NCI-H82 (cell line): ENCODE data around the gene AKT1S1.

Experiments
- DNase-seq: peaks from one replicate; lab custom pipeline; 2025; lab: John Stamatoyannopoulos, UW

AKT1S1 gene

DNA sequence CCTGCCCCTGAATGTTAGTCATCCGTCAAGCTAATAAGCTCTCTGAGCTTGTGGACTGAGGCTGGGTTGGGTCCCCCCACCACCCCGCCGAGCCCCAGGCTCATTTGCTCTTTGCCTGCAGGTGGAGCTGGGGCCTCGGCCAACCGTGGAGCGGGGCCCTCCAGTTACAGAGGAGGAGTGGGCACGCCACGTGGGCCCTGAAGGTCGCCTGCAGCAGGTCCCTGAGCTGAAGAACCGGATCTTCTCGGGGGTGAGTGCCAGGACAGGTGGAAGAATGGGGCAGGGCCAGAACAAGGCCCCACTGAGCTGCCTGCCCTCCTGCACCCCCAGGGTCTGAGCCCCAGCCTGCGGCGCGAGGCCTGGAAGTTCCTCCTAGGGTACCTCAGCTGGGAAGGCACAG lies 5.5 kb upstream of the AKT1S1 start:
- DNase-seq, result no peak

DNA sequence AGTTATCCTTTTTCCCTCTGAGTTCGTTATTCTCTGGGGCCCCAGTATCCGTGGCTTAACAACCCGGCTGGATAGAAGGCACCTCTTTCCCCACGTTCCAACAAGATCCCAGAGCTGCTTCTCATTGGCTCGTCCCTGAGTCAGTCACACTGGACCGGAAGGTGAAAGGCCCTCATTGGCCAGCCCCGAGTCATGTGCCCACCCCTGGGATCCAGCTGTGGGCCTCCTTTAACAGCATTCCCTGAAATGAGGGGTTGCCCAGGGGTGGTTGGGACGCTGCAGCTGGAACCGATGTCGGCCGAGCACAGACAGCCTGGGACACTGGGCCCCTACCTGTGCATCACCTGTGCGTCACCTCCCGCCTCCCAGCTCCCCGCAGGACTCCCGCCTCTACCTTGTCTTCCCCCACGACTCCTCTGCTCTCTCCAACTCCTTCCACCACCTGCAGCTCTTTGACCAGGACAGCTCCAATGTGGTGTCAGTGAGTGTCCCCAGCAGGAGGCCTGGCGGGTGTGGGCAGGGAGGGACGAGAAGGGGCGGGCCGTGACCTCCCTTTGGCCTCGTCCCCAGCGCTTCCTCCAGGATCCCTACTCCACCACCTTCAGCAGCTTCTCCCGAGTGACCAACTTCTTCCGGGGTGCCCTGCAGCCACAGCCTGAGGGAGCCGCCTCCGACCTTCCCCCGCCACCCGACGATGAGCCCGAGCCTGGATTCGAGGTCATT lies 4.7 kb upstream of the AKT1S1 start:
- DNase-seq, result no peak

DNA sequence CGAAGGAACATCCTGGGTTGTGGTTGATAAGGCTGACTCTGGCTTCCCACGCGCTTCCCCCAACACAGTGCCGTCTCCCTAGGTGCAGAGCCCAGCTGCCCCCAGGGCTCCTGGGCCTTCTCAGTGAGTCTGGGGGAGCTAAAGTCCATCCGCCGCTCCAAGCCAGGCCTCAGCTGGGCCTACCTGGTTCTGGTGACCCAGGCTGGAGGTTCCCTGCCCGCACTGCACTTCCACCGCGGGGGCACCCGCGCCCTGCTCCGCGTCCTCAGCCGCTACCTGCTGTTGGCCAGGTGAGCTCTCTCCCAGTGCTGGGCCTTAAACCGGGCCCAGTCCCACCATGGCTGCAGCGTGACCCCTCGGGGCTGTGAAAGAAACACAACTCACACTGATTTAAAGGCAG lies 4.0 kb upstream of the AKT1S1 start:
- DNase-seq, result no peak

DNA sequence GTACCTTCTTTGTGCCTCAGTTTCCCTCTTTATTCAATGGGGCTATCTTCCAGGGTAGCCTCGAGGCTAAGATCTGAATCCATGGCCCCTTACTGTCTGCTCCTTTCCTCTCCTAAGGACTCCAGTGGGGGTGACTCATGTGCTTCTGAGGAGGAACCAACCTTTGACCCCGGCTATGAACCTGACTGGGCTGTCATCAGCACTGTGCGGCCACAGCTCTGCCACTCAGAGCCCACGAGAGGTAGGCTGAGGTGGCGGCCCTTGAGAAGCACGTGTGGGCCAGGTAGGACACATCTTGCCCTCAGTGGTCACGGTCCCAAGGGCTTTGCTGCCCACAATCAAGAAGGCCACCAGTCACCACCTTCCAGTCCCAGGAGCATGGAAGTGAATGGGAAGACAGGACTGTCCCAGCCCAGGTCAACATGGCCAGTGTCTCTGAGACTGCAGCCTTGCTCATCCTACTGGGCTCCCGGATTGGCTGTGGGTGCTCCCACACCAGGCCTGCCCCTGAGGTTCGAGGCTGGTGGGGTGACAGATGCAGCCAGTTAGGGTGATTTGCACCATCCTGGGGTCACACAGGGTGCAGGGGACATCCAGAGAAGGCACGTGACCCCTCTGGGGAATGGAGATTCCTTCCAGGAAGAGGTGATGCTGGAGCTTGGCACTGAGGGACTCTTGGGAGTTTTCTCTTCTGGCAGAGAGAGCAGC lies 3.2 kb upstream of the AKT1S1 start:
- no peak for DNase-seq

DNA sequence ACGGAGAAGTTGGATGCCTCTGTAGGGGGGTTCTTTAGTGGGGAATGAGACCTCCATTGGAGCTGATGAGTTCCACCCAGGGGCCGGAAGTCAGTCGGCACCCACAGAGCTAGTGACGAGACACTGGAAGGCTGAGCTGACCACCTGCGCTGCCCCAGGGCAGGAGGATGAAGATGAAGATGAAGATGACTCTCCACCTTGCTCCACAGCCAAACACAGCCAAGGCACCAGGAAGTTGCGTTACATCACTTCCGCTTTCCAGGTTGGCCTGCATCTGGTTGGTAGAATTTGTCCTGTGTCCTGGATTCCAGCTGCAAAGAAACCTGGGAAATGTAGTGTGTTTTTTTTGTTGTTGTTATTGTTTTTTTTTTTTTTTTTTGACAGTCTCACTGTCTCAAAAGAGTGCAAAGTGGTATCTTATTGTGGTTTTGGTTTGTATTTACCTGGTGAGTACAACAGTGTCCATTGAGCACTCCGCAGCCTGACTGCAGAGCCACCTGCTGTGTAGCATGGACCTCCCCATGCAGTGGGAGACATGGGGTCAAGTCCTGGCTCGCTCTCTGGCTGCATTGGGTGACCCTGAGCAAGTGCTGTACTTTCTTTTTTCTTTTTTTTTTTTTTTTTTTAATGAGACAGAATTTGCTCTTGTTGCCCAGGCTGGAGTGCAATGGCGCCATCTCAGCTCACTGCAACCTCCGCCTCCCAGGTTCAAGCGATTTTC lies 2.2 kb upstream of the AKT1S1 start:
- DNase-seq, result no peak

DNA sequence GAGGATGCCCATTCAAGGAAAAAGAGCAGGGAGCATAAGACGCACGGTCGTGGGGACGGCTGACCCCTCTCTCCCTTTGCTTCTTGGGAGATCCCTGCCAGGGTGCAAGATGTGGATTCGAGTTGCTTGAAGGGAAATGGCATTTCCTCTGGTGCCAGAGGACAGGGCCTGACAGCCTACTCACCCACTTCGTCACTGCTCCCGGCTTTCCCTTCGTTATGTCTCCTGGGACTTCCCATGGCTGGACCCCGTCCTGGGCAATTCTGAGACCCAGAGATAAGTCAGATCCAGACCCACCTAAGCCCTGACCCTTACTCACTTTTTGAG lies 1.6 kb upstream of the AKT1S1 start:
- DNase-seq, result no peak

DNA sequence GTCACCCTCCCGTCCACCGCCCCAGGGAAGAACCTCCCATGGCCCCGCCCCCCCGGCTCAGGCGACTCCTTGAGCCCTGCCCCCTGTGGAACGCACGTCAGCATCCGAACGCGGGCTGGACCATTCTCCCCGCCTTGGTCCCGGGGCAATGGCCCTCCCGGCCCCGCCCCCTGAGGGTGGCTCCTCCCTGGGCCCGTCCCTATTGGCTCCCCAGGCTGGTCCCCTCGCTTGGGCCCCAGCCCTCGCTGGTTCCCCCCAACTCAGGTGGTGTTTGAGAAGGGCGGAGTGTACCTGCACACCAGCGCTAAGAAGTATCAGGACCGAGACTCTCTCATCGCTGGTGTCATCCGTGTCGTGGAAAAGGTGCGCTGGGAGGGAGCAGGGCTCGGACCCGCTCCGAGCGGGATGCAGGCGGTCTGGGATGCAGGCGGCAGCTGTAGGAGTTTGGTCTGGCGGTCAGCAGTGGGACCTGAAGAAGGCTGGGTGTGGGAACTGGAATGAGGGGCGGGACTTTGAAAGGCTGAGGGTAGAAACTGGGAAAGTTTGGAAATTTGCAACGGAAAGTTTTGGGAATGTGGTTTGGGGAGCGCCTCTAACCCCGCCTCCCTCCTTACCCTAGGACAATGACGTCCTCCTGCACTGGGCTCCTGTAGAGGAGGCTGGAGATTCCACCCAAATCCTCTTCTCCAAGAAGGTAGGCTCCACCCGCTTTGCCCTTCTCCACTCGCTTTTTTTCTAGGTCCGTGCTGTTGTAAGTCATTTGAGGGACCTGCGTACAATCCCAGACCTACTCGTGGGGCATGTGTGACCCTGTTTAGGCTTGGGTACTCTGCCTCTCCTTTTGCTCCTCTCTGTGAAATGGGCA lies 956 bp upstream of the AKT1S1 start:
- DNase-seq, result peak; percentile 98

DNA sequence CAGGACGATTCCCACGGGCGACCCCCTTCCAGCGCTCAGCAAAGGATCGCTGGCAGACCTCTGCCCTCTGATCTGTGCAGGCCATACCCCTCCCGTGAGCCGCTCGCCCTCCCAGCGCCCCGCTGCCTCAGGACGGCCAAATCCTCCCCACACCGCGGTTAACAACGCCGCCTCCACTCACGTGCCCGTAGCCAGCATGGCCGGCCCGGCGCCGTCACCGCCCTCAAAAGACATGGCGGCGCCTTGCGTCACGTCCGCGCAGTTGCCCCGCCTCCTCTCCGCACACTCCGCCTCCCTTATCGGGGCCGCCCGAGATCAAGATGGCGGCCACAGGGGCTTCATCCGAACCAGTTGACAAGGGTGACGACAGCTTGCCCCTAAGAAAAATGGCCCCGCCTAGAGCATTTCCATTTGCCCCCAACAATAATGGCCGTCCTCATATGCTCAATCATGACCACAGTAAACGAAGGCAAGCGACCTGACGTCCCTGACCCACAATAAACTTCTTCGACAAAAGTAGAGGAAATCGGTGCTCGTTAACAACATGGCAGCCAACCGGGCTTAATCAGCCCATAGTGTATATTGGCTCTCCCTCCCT lies 634 bp downstream of the AKT1S1 start:
- peak; percentile 99 for DNase-seq

DNA sequence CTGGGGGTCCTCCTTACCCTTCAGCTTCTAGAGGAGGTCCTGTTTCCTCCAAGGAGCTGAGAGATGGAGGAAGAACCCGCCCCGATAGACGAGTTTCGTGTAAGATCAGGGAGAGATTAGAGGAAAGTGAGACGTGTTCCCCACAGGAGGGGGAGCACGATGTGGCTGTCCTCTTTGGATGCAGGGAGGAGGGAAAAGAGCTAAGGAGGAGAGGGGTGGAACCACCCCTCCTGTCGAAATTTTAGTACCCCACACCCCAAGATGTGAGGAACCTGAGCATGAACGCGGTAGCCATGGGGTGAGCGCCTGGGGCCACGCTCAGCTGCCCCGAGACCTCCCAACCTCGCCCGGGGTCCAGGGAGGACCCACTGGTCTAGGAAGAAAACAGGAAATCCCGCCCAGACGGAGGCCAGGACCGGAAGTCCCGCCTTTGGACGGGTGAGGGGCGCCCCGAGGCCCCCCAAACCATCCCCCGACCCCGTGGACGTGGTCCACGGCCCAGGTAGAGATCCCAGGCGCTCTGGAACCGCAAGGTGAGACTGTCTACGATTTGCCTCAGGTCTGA lies 1.2 kb downstream of the AKT1S1 start:
- DNase-seq, result peak; percentile 78

DNA sequence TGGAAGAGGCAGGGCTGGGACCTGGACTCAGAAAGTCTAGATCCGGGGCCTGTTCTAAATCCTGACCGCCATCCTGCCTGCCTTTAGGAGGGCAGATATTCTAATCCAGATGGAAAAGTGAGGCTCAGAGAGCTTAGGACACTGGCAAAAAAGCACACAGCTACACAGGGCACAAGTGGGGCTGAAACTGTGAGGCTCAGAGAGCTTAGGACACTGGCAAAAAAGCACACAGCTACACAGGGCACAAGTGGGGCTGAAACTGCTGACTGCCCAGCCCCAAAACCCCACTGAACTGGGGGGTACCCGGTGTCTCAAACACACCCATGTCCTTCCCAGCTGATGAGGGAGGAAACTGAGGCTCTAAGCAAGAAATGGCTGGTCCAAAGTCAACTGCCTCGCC lies 2.0 kb downstream of the AKT1S1 start:
- DNase-seq, result no peak

DNA sequence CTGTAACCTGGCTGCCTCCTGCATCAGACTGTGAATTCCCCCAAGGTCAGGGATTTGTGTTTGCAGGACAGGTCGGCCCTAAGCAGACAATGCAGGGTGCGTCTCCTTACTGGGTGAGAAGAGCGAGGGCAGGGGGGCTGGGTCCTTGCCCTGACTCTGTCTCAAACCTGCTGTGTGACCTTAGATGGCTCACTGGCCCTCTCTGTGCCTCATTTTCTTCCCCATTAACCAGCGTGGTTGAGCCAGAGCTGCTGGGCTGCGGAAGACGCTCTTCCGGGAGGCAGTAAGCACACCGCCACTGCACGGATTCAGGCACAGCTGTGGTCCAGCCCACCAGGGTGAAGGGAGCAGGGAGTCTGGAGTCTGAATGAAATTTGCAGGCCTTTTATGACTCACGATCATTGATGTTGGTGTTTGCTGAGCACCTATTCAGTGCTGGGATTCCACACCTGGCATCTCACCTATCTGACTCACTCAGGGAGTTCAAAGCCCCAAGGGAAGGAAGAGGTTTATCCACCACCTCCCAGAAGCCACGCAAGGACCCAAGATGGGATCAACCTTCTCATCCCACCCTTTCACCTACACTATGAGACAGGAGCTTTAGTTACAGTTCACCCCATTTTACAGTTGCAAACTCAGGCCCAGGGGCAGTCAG lies 2.5 kb downstream of the AKT1S1 start:
- no peak for DNase-seq

DNA sequence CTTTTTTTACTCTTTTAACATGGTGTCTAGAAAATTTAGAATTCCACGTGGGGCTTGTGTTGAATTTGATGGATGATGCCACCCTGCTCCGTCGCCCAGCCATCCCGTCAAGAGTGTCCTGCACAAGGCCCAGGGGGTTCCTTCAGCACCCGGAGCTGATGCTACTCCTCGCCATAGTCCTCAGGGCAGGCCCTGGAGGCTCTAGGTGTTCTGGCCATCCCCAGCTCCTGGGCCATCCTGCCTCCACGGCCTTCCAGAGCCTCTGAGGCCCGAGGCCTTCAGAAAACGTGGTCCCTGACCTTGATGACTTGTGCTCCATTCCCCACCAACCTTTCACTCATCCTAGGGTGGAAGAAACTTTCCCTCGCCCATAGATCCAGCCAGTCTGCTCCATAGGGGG lies 3.3 kb downstream of the AKT1S1 start:
- no peak for DNase-seq

DNA sequence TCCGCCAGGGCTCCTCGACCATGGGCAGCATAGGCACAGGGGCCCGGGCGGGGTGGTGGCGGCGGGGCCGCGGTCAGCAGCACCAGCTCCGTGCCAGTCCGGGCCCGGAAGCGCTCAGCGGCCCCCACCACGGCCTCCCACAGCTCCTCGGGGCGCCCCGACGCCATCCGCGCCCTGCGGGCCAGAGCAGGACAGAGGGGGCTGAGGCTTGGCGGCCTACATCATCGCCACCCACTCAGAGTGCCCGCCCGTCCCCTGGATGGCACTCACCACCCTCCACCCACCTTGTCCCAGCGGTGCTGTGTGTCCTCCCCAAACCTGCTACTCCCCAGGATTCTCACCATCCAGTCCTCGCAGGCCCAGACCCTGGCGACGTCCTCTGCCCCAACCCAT lies 4.0 kb downstream of the AKT1S1 start:
- DNase-seq, result no peak

DNA sequence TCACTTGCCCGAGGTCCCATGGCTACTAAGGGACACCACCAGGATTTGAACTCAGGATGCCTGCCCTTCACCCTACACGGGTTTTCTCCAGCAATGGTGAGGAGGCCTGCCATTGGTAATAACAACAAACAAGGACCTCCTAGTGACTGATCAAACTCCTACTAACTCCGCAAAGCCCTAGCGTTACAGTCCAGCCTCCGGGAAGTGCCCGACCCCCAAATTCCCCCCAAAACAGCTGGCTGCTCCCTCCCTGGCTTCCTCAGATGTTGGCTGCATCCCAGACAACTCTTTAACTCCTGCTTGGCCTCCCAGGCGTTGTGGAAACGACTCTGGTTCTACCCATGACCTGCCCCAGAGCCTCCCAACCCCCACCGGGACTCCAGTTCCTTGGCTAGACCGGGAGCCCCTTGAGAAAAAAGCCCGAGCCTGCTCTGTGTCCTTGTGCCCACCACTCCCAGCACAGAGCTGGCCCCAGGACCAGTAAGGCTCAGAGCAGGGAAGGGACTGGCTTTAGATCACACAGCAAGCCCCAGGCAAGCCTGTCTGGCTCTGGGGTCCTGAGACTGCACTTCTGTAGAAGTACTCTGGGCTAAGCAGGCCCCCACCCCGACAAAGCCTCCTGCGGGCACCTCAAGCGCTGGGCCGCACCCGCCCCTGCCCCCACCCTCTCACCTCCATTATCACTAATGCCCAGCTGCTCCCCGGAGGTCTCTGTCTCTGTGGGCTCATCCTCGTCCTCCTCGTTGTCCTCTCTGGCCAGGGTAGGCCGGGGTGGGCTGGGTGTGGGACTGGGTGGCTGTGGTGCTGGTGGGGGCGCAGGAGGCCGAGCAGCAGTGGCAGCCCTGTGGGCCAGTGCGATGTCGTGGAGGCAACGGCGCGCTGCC lies 4.7 kb downstream of the AKT1S1 start:
- no peak for DNase-seq

DNA sequence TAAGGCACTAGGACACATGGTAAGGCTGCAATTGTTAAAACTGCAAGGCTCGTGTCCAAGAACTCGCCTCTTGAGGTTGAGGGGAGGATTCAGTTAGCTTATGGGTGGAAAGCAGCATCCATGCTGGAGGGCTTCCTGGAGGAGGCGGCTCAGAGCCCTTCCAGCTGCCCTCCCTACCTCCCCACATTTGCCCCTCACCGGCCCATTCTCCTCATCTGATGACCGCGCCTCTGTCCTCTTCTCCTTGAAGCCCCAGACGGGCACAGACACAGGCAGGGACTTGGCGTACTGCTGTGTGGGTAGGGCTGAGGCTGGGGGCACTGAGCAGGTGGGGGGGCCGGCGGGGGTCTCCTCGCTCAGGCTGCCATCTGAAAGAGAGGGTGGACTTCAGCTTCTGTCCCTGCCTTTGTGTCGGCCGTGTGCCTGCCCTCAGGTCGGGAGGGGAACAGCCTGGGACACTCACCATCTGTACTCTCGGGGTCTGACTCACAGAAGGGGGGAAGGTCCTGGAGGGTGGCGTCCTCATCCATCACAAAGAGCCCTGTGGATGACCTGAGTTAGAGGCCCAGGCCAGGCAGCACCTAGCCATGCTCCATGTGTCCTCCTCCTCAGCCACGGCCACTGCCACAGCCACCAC lies 5.7 kb downstream of the AKT1S1 start:
- no peak for DNase-seq

DNA sequence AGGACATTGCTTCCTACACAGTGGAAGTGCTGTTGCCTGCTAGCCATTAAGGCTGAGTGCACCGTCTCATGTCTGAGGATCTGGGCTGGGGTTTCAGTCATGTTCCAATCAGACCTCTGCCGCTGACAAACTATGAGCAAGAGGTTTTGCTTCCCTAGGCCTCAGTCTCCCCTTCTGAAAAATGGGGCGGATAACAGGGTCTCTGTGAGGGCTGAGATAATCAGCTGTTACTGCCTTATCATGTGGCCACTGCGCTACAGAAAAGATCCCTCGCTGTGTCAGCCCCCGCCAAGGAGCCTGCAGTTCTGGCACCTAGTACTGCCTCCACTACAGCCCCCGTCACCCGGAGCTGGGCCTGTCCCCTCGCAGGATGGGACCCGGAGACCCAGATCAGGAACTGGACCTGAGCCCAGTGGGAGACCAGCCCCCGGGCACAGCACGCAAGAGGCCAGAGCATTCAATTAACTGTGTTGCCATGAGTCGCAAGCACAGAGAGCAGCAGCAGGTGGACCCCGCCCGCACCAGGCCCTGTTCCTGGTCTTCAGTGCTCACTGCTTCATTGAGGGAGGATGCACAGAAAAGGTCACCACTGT lies 6.8 kb downstream of the AKT1S1 start:
- DNase-seq, result peak; percentile 48

DNA sequence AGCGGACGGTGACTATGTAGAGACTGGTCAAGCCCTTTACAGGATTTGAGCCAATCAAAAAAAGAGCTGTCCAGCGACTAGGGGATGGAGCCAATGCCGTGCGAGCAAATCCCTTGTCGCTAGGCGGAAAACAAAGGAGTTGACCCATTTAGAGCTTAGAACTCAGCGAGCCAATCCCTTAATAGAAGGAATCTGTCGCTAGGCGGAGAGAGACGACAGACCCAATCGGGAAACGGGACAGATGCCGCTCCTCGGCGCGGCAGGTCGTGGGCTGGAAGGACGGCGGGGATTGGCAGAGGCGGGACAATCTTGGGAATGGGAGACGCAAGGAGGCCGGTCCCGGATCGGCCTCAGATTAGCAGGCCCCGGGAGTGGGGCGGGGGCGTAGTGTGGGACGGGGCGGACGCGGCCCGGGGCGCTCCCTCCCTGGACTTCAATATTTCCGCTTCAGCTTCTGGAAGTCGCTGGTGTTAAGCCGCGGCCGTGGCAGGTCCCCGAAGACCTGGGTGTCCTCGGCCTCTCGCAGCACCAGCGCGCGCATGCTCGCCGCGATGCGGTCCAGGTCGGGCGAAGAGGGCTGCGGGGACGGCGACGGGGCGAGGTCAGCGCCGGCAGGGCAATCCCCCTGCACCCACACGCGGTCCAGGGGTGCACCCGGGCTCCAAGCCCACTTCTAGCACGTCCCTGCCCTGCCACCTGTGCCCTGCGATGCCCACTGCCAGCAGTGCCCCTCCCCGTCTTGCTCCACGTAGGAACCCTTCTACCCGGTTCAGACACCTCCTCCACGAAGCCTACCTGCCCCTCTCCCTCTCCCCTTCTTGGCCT lies 7.5 kb downstream of the AKT1S1 start:
- peak; percentile 100 for DNase-seq

DNA sequence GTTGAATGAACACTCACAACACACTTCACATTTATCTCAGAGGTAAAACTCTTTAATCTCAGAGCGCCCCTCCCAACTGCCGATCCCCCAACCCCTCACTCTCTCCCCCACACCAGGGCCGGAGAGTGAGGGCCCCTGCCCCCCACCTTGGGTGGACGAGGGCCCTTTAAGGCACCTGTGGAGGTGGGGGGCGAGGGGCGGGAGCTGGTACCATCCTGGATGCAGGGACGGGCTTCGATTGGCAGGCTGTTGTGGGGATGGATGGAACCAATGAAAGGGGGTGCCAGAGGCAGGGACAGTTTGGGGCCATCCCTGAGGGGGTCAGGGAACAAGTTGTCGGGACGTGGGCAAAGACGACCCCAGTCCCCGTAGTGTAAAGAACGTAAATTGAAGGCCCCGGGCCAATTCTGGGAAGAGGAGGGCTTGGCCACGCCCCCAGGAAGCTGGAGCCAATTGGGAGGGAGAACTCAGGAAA lies 8.1 kb downstream of the AKT1S1 start:
- DNase-seq, result no peak
